GM18951 (cell line): ENCODE results near the gene PTTG1.
A peak's percentile ranks its signal among the peaks of the same experiment; 100 is the strongest.

Experiments used
- POLR2A ChIP-seq: IDR thresholded peaks from 4 replicates; pipeline ENCODE4 v1.6.1; 2011; ENCODE audit warnings: mild to moderate bottlenecking; ENCODE audit not compliant: insufficient read length, insufficient read depth; ENCODE audit errors: extremely low read depth
- in situ Hi-C: fragments of 300-500 bp; cut with MboI; formaldehyde crosslinking; loops from one replicate; pipeline ENCODE4 v1.12.0; 2022; ENCODE audit warnings: low sequenced_read_pairs, mixed read lengths, inconsistent platforms; ENCODE audit not compliant: unreplicated experiment

The PTTG1 gene

DNA sequence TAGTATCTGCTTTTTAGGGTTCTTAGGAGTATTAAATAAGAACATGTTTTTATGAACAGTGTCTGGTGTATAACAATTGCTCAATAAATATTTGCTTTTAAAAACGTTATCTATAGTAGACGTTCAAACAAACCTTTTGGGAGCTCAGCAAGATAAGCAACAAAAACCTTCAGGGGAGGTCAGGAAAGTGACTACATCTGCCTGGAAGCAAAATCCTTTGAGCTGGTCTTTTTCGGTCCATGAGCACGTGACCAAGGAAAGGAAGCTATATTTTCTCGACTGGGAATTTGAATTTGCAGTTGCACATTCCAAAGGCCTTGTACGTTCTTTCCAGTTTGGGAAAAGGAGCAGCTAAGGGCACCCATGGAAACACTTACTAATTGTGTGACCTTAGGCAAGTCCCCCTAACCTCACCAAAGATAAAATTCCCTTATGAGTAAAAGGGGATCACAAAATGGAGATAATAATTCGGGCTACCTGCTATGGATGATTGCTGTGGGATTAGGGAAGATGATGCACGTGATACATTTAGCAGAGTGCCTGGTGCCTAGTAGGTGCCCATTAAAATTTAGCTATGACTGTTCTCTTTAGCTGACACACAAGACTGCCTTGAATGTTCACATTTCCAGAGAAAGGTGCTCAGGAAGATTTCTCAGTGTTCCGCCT, 45.4 kb downstream of the PTTG1 start:
- in situ Hi-C loops: no loop called here
- TF ChIP-seq POLR2A: no peak

- peak; percentile 94 for TF ChIP-seq POLR2A
- in situ Hi-C loops: no loop called here
Measured at GRCh38 chr5:160467555-160468362, 46.1 kb downstream of the PTTG1 start.

DNA sequence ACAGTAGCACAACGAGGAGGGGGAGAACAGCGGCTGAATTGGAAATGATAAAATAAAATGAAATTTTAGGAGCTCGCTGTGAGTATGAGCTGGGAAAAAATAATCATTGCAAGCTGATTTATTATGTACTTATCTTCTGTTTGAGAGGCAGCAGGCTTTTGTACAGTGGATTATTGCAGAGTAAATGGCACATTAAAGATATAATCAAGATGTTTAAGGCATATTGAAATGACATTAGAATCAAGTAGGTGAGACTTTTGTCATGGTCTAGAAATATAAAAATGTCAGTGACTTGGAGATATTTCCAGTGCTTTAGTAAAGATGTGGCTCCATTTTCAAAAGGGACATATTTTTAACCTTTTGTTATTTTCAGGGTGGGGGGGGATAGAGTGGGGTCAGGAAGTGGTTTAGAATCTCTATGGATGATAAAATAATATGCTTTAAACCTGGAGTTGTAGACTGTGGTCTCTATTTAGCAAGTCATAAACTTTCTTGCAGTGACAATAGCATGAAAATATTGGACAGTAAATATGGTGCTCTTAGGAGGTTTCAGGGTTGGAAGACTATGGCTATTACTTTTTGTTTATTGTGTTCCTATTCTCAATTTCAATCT, 46.8 kb downstream of the PTTG1 start:
- in situ Hi-C loops: no loop called here

GRCh38 chr5:160469156-160470144, 47.8 kb downstream of the PTTG1 start:
- TF ChIP-seq POLR2A: peak; percentile 24
- in situ Hi-C loops: no loop called here

More for the DNA sequence above, 46.8 kb downstream of the PTTG1 start:
- no peak for TF ChIP-seq POLR2A

- TF ChIP-seq POLR2A: peak; percentile 35
- in situ Hi-C loops: no loop called here
Measured at GRCh38 chr5:160470437-160471361, 49.0 kb downstream of the PTTG1 start.

DNA sequence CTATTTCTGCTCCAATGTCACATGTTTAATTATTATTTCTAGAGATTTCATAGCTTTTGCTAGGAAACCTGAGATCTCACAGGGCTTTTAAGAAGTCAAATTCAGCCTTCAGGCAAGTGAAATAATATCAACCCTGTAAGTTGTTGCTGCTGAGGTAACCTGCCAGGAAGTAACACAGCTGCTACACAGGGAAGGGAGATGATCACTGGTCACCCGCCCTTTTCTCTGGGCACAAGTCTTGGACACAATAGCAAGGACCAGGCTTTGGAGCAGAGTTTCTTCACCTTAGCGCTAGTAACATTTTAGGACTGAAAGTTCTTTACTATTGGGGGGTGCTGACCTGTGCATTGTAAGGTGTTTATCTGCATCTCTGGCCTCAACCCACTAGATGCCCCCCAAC, 50.1 kb downstream of the PTTG1 start:
- no peak for TF ChIP-seq POLR2A
- in situ Hi-C loops: no loop called here

DNA sequence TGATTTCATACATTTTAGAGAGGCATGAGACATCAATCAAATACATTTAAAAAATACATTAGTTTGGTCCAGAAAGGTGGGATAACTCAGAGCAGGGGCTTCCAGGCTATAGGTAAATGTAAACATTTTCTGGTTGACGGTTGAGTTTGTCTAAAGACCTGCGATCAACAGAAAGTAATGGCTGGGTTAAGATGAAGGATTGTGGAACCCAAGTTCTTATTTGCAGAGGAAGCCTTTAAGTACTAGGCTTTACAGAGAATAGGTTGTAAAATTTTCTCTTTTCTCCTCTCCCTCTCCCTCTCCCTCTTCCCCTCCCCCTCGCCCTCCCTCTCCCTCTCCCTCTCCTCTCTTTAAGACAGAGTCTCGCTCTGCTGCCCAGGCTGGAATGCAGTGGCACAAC, 50.8 kb downstream of the PTTG1 start:
- in situ Hi-C loops: no loop called here
- no peak for TF ChIP-seq POLR2A

DNA sequence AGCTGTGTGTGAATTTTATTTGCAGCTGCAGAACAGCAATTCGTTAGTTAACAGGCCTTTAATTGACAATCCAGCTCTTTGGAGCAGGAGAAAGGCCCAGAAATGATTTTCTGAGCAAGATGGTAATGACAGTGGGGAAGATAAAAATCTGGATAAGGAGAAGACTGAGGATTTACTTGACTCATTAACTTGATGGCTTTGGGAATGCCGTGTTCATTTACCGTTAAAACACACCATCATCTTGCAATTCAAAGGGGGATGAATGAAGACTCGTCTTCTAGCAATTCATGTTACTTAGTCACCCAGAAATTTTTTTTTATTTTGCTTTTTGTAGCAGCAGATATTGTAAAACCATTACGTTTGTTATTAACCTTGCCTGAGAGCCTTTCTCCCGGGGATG, 52.0 kb downstream of the PTTG1 start:
- in situ Hi-C loops: no loop called here
- TF ChIP-seq POLR2A: no peak

DNA sequence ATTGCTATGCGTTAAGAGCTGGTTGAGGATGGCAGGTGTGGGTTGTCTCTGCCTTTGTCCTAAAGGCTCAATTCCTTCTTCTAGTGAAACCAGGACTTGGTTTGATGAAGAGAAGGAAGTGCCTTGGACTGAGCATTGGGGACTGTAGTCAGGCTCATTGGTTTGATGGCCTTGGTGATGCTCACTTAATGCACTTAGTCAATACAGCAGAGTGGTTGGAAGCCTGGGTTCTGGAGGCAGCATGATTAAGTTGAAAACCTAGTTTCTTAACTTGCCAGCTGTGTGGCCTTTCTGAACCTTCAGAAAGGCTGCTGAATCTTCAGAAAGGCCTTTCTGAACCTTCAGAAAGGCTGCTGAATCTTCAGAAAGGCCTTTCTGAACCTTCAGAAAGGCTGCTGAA, 52.4 kb downstream of the PTTG1 start:
- in situ Hi-C loops: no loop called here
- TF ChIP-seq POLR2A: peak; percentile 32

- in situ Hi-C loops: no loop called here
- no peak for TF ChIP-seq POLR2A
Measured at GRCh38 chr5:160475864-160476438, 54.3 kb downstream of the PTTG1 start.

- TF ChIP-seq POLR2A: no peak
- in situ Hi-C loops: no loop called here
Measured at GRCh38 chr5:160477266-160477970, 55.8 kb downstream of the PTTG1 start.
